ENCODE data around the gene DAB2IP.

Gene DAB2IP

GRCh38 chr9:121707477-121708424, 56.3 kb downstream of the DAB2IP start:
- DNase-seq: no peak

- no peak for DNase-seq
These were observed 57.5 kb downstream of the DAB2IP start for GRCh38 chr9:121708768-121709488.

- no peak for DNase-seq
These were observed 58.4 kb downstream of the DAB2IP start for GRCh38 chr9:121709798-121710197.

GRCh38 chr9:121711281-121711680, 59.8 kb downstream of the DAB2IP start:
- DNase-seq: no peak

- DNase-seq: no peak
These were observed 60.4 kb downstream of the DAB2IP start for GRCh38 chr9:121711797-121712196.

- no peak for DNase-seq
These were observed 62.1 kb downstream of the DAB2IP start for GRCh38 chr9:121713400-121714070.

- no peak for DNase-seq
These were observed 62.8 kb downstream of the DAB2IP start for GRCh38 chr9:121714075-121714705.

GRCh38 chr9:121714873-121715272, 63.4 kb downstream of the DAB2IP start:
- DNase-seq: no peak

- DNase-seq: no peak
These were observed 65.9 kb downstream of the DAB2IP start for GRCh38 chr9:121717141-121717991.

- DNase-seq: no peak
These were observed 66.7 kb downstream of the DAB2IP start for GRCh38 chr9:121718084-121718483.

GRCh38 chr9:121718501-121718900, 67.1 kb downstream of the DAB2IP start:
- no peak for DNase-seq

- no peak for DNase-seq
These were observed 69.0 kb downstream of the DAB2IP start for GRCh38 chr9:121720311-121721057.

- DNase-seq: no peak
These were observed 69.6 kb downstream of the DAB2IP start for GRCh38 chr9:121721058-121721350.

- no peak for DNase-seq
These were observed 70.3 kb downstream of the DAB2IP start for GRCh38 chr9:121721770-121722169.

- DNase-seq: no peak
These were observed 73.8 kb downstream of the DAB2IP start for GRCh38 chr9:121725008-121725775.

- DNase-seq: no peak
These were observed 76.0 kb downstream of the DAB2IP start for GRCh38 chr9:121727295-121728020.

- DNase-seq: no peak
These were observed 77.5 kb downstream of the DAB2IP start for GRCh38 chr9:121728916-121729315.

GRCh38 chr9:121729769-121730562, 78.5 kb downstream of the DAB2IP start:
- no peak for DNase-seq

- no peak for DNase-seq
These were observed 79.7 kb downstream of the DAB2IP start for GRCh38 chr9:121731090-121731489.
